ENCODE results near the gene CSNK2B. TPM values are rescaled to one million over a fixed set of nuclear protein-coding genes. Genes with fewer than 3 reads are reported as not detected.
A peak's percentile ranks its signal among the peaks of the same experiment; 100 is the strongest.

CSNK2B gene
- total and polyA plus RNA-seq, 9 of the 15 experiments (the other 6 are each of a cell fraction or from before 2014, with no cell fraction given): 120 to 1,126 (median 529) TPM

- TF ChIP-seq, protein P1, sequence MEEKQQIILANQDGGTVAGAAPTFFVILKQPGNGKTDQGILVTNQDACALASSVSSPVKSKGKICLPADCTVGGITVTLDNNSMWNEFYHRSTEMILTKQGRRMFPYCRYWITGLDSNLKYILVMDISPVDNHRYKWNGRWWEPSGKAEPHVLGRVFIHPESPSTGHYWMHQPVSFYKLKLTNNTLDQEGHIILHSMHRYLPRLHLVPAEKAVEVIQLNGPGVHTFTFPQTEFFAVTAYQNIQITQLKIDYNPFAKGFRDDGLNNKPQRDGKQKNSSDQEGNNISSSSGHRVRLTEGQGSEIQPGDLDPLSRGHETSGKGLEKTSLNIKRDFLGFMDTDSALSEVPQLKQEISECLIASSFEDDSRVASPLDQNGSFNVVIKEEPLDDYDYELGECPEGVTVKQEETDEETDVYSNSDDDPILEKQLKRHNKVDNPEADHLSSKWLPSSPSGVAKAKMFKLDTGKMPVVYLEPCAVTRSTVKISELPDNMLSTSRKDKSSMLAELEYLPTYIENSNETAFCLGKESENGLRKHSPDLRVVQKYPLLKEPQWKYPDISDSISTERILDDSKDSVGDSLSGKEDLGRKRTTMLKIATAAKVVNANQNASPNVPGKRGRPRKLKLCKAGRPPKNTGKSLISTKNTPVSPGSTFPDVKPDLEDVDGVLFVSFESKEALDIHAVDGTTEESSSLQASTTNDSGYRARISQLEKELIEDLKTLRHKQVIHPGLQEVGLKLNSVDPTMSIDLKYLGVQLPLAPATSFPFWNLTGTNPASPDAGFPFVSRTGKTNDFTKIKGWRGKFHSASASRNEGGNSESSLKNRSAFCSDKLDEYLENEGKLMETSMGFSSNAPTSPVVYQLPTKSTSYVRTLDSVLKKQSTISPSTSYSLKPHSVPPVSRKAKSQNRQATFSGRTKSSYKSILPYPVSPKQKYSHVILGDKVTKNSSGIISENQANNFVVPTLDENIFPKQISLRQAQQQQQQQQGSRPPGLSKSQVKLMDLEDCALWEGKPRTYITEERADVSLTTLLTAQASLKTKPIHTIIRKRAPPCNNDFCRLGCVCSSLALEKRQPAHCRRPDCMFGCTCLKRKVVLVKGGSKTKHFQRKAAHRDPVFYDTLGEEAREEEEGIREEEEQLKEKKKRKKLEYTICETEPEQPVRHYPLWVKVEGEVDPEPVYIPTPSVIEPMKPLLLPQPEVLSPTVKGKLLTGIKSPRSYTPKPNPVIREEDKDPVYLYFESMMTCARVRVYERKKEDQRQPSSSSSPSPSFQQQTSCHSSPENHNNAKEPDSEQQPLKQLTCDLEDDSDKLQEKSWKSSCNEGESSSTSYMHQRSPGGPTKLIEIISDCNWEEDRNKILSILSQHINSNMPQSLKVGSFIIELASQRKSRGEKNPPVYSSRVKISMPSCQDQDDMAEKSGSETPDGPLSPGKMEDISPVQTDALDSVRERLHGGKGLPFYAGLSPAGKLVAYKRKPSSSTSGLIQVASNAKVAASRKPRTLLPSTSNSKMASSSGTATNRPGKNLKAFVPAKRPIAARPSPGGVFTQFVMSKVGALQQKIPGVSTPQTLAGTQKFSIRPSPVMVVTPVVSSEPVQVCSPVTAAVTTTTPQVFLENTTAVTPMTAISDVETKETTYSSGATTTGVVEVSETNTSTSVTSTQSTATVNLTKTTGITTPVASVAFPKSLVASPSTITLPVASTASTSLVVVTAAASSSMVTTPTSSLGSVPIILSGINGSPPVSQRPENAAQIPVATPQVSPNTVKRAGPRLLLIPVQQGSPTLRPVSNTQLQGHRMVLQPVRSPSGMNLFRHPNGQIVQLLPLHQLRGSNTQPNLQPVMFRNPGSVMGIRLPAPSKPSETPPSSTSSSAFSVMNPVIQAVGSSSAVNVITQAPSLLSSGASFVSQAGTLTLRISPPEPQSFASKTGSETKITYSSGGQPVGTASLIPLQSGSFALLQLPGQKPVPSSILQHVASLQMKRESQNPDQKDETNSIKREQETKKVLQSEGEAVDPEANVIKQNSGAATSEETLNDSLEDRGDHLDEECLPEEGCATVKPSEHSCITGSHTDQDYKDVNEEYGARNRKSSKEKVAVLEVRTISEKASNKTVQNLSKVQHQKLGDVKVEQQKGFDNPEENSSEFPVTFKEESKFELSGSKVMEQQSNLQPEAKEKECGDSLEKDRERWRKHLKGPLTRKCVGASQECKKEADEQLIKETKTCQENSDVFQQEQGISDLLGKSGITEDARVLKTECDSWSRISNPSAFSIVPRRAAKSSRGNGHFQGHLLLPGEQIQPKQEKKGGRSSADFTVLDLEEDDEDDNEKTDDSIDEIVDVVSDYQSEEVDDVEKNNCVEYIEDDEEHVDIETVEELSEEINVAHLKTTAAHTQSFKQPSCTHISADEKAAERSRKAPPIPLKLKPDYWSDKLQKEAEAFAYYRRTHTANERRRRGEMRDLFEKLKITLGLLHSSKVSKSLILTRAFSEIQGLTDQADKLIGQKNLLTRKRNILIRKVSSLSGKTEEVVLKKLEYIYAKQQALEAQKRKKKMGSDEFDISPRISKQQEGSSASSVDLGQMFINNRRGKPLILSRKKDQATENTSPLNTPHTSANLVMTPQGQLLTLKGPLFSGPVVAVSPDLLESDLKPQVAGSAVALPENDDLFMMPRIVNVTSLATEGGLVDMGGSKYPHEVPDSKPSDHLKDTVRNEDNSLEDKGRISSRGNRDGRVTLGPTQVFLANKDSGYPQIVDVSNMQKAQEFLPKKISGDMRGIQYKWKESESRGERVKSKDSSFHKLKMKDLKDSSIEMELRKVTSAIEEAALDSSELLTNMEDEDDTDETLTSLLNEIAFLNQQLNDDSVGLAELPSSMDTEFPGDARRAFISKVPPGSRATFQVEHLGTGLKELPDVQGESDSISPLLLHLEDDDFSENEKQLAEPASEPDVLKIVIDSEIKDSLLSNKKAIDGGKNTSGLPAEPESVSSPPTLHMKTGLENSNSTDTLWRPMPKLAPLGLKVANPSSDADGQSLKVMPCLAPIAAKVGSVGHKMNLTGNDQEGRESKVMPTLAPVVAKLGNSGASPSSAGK (IDR thresholded peaks at IDR 0.05): no peak
- peak in 1 of 3 experiments; percentile 84; a peak in 2 of 6 replicates for TF ChIP-seq ZBTB11 (CRISPR knock-in tag; IDR thresholded peaks at IDR 0.05)
- TF ChIP-seq ZNF274 (IDR thresholded peaks at IDR 0.05; ENCODE audit: borderline replicate concordance, low read depth, low read length): no peak
- no peak; the same call in 1 of the 2 replicates for TF ChIP-seq ZNF253 (CRISPR knock-in tag; conservative IDR thresholded peaks at IDR 0.05)
- 0 out of 2 replicates have a peak, but pooled peaks have one; percentile 55 for TF ChIP-seq ZNF655 (CRISPR knock-in tag; IDR thresholded peaks at IDR 0.05)
- TF ChIP-seq SP2 (IDR thresholded peaks at IDR 0.05; ENCODE audit: extremely low read depth, low read depth, low read length, poor library complexity, severe bottlenecking): no peak
- TF ChIP-seq EP400 (IDR thresholded peaks at IDR 0.05): no peak
- TF ChIP-seq MIER1 (IDR thresholded peaks at IDR 0.05; ENCODE audit: low read depth): no peak
- peak; percentile 47 to 50; a peak in 2 of 4 replicates for TF ChIP-seq TBL1XR1 (IDR thresholded peaks at IDR 0.05; ENCODE audit: low read length in 2 of 2)
Measured at GRCh38 chr6:31665501-31666336, at the start of gene CSNK2B (continued).
